HepG2 (cell line): ENCODE results near the gene TCF7L2. TPM values are rescaled to one million over a fixed set of nuclear protein-coding genes. Genes with fewer than 3 reads are reported as not detected.

ENCODE experiments used
- ERF ChIP-seq: IDR thresholded peaks from 2 replicates; pipeline ENCODE4 v1.6.1; 2018; ENCODE audit warnings: missing biosample characterization, missing genetic modification reagents
- GMEB1 ChIP-seq: sonication (generic); formaldehyde crosslinking; IDR thresholded peaks from 2 replicates; pipeline ENCODE4 v1.5.1; 2020; ENCODE audit warnings: missing genetic modification reagents, mild to moderate bottlenecking, borderline replicate concordance
- KLF13 ChIP-seq: sonication (generic); formaldehyde crosslinking; IDR thresholded peaks from 2 replicates; pipeline ENCODE4 v1.4.0; 2020; ENCODE audit warnings: mild to moderate bottlenecking, missing genetic modification reagents
- KMT2B ChIP-seq: IDR thresholded peaks from 2 replicates; pipeline ENCODE4 v1.6.1; 2016; ENCODE audit warnings: missing genetic modification reagents, missing compliant biosample characterization
- MAF1 ChIP-seq: sonication (generic); formaldehyde crosslinking; IDR thresholded peaks from 2 replicates; pipeline ENCODE4 v1.5.0; 2020; ENCODE audit warnings: missing genetic modification reagents, borderline replicate concordance
- MIER2 ChIP-seq: IDR thresholded peaks from 2 replicates; pipeline ENCODE4 v1.6.1; 2016; ENCODE audit warnings: missing biosample characterization, missing genetic modification reagents
- POLR2A ChIP-seq, 2 experiments: IDR thresholded peaks; 2 replicates each; pipeline ENCODE4 v1.6.1; 2011; ENCODE audit warnings: low read depth in 2 of 2, low read length in 2 of 2, mild to moderate bottlenecking in 1 of 2, moderate library complexity in 1 of 2; ENCODE audit not compliant: insufficient read depth in 1 of 2
- POLR2AphosphoS2 ChIP-seq: IDR thresholded peaks from 2 replicates; pipeline ENCODE4 v1.6.1; 2011; ENCODE audit warnings: low read depth, low read length, improper control_type of control experiment
- TCF7L2 ChIP-seq: IDR thresholded peaks from 2 replicates; pipeline ENCODE4 v1.6.1; 2011; ENCODE audit warnings: mild to moderate bottlenecking, low read depth, low read length, moderate library complexity
- ZNF251 ChIP-seq: sonication (generic); formaldehyde crosslinking; IDR thresholded peaks from 2 replicates; pipeline ENCODE4 v1.9.0; 2021; ENCODE audit warnings: mild to moderate bottlenecking, missing genetic modification reagents
- ZNF263 ChIP-seq: sonication (generic); formaldehyde crosslinking; IDR thresholded peaks from 2 replicates; pipeline ENCODE4 v1.4.0; 2020; ENCODE audit warnings: missing genetic modification reagents
- ZNF3 ChIP-seq: IDR thresholded peaks from 2 replicates; pipeline ENCODE4 v1.7.0; 2017; ENCODE audit warnings: inconsistent platforms
- ZNF326 ChIP-seq: sonication (generic); formaldehyde crosslinking; IDR thresholded peaks from 2 replicates; pipeline ENCODE4 v1.4.0; 2020; ENCODE audit warnings: missing genetic modification reagents, borderline replicate concordance
- ZNF773 ChIP-seq: sonication (generic); formaldehyde crosslinking; IDR thresholded peaks from 2 replicates; pipeline ENCODE4 v1.4.0; 2020; ENCODE audit warnings: missing genetic modification reagents, borderline replicate concordance
- polyA plus RNA-seq, 8 experiments: library from polyadenylated mRNA; depleted of rRNA in 3 of 8; stranded (reverse) in 7 of 8; unstranded in 1 of 8; fragments of >200 nt; fragmentation: Illumina TruSeq in 4 of 8; extraction: Trizol in 4 of 8; gene quantifications; 2 replicates each; pipeline versions ENCODE4 v1.2.1 to v1.2.3, GENCODE V29; 2011 to 2016; ENCODE audit warnings: low read depth in 4 of 8, missing spikeins in 1 of 8, mixed read lengths in 1 of 8; ENCODE audit not compliant: insufficient read depth in 1 of 8
- total RNA-seq, 5 experiments: library from RNA; depleted of rRNA; stranded (reverse); fragments of >200 nt; fragmentation: Illumina TruSeq; extraction: Trizol; gene quantifications; 2 replicates each; pipeline ENCODE4 v1.2.3, GENCODE V29; 2016; ENCODE audit warnings: low read depth in 1 of 5
- TF ChIP-seq, protein P1 (sequence below), 2 experiments: fragments of 450-650 bp in 1 of 2; sonication (generic) in 1 of 2; formaldehyde crosslinking in 1 of 2; IDR thresholded peaks; 2 replicates each; pipeline versions ENCODE4 v1.6.1 to v1.8.0; 2016 to 2022; ENCODE audit warnings: antibody characterized with exemption in 1 of 2, mild to moderate bottlenecking in 1 of 2, missing genetic modification reagents in 1 of 2
- TF ChIP-seq, protein P2 (sequence below): sonication (generic); formaldehyde crosslinking; IDR thresholded peaks from 2 replicates; pipeline ENCODE4 v1.8.0; 2022; ENCODE audit warnings: missing genetic modification reagents, mild to moderate bottlenecking, moderate library complexity, borderline replicate concordance
- TF ChIP-seq, protein P3 (sequence below): sonication (generic); formaldehyde crosslinking; IDR thresholded peaks from 2 replicates; pipeline ENCODE4 v1.8.0; 2022; ENCODE audit warnings: mild to moderate bottlenecking, missing genetic modification reagents, borderline replicate concordance

The TCF7L2 gene
- total and polyA plus RNA-seq, 2 of the 13 experiments (the other 11 are each of a cell fraction or from before 2014, with no cell fraction given): 3.9 to 13.7 TPM

- TF ChIP-seq GMEB1 (CRISPR knock-in tag): no peak
- TF ChIP-seq ZNF326: no peak
- TF ChIP-seq ERF: 0 out of 2 replicates have a peak, but pooled peaks have one; percentile 51
- TF ChIP-seq, protein P1, sequence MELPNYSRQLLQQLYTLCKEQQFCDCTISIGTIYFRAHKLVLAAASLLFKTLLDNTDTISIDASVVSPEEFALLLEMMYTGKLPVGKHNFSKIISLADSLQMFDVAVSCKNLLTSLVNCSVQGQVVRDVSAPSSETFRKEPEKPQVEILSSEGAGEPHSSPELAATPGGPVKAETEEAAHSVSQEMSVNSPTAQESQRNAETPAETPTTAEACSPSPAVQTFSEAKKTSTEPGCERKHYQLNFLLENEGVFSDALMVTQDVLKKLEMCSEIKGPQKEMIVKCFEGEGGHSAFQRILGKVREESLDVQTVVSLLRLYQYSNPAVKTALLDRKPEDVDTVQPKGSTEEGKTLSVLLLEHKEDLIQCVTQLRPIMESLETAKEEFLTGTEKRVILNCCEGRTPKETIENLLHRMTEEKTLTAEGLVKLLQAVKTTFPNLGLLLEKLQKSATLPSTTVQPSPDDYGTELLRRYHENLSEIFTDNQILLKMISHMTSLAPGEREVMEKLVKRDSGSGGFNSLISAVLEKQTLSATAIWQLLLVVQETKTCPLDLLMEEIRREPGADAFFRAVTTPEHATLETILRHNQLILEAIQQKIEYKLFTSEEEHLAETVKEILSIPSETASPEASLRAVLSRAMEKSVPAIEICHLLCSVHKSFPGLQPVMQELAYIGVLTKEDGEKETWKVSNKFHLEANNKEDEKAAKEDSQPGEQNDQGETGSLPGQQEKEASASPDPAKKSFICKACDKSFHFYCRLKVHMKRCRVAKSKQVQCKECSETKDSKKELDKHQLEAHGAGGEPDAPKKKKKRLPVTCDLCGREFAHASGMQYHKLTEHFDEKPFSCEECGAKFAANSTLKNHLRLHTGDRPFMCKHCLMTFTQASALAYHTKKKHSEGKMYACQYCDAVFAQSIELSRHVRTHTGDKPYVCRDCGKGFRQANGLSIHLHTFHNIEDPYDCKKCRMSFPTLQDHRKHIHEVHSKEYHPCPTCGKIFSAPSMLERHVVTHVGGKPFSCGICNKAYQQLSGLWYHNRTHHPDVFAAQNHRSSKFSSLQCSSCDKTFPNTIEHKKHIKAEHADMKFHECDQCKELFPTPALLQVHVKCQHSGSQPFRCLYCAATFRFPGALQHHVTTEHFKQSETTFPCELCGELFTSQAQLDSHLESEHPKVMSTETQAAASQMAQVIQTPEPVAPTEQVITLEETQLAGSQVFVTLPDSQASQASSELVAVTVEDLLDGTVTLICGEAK (IDR thresholded peaks at IDR 0.05): no peak
- TF ChIP-seq, protein P1 (CRISPR knock-in tag; IDR thresholded peaks at IDR 0.05): no peak
- TF ChIP-seq MIER2 (CRISPR knock-in tag): no peak
- TF ChIP-seq POLR2A (IDR thresholded peaks at IDR 0.05; ENCODE audit: insufficient read depth in 1 of 2, low read depth in 2 of 2, low read length in 2 of 2): no peak
- TF ChIP-seq TCF7L2: no peak
- TF ChIP-seq ZNF773: no peak
- TF ChIP-seq KMT2B (CRISPR knock-in tag): no peak
- no peak for TF ChIP-seq KLF13 (CRISPR knock-in tag)
- TF ChIP-seq POLR2AphosphoS2: no peak
- no peak for TF ChIP-seq ZNF263 (CRISPR knock-in tag)
- TF ChIP-seq, protein P2, sequence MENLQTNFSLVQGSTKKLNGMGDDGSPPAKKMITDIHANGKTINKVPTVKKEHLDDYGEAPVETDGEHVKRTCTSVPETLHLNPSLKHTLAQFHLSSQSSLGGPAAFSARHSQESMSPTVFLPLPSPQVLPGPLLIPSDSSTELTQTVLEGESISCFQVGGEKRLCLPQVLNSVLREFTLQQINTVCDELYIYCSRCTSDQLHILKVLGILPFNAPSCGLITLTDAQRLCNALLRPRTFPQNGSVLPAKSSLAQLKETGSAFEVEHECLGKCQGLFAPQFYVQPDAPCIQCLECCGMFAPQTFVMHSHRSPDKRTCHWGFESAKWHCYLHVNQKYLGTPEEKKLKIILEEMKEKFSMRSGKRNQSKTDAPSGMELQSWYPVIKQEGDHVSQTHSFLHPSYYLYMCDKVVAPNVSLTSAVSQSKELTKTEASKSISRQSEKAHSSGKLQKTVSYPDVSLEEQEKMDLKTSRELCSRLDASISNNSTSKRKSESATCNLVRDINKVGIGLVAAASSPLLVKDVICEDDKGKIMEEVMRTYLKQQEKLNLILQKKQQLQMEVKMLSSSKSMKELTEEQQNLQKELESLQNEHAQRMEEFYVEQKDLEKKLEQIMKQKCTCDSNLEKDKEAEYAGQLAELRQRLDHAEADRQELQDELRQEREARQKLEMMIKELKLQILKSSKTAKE (CRISPR knock-in tag): peak; percentile 94
- no peak for TF ChIP-seq ZNF251 (CRISPR knock-in tag)
- peak; percentile 51; the same call in 1 of the 2 replicates for TF ChIP-seq ZNF3
- TF ChIP-seq, protein P3, sequence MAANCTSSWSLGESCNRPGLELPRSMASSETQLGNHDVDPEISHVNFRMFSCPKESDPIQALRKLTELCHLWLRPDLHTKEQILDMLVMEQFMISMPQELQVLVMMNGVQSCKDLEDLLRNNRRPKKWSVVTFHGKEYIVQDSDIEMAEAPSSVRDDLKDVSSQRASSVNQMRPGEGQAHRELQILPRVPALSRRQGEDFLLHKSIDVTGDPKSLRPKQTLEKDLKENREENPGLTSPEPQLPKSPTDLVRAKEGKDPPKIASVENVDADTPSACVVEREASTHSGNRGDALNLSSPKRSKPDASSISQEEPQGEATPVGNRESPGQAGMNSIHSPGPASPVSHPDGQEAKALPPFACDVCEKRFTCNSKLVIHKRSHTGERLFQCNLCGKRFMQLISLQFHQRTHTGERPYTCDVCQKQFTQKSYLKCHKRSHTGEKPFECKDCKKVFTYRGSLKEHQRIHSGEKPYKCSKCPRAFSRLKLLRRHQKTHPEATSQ (CRISPR knock-in tag): no peak
- no peak for TF ChIP-seq MAF1 (CRISPR knock-in tag)
Observed at GRCh38 chr10:113086282-113086681, 136.2 kb downstream of the TCF7L2 start (continued).
